Heart left ventricle (tissue), 13 donors: ENCODE measurements around the gene TRIM32.

Source experiments
- POLR2A ChIP-seq, 2 donors: fragments of 450-650 bp; IDR thresholded peaks; one replicate each; pipeline ENCODE4 v1.6.1; 2017; ENCODE audit warnings: antibody characterized with exemption in 2 of 2, mild to moderate bottlenecking in 2 of 2, moderate library complexity in 2 of 2
- TF ChIP-seq, protein P1 (sequence below), 12 donors: fragments of 200-600 bp; sonication (generic) in 4 of 12; IDR thresholded peaks; one replicate each; pipeline versions ENCODE4 v1.5.0 to v1.8.0; 2018 to 2022; ENCODE audit warnings: antibody characterized with exemption in 12 of 12, mild to moderate bottlenecking in 5 of 12
- donor health status: ischemic (EF 13 %, LVEDD 7.1; RV severe dilation, severe dysfunction).
- donor health status: DM: no; HTN: yes; CAD: no.
- donor health status: DM: no; HTN: no; CAD: no.
- donor health status: ischemic (EF 25% LVEDD 6.9; RV normal size, moderate dysfunction).
- donor health status: ischemic (EF 25% LVEDD 5.7; RV mildly dilated, moderate dysfunction).
- donor health status: ischemic (EF 35%, LVEDD 5.7; RV mildly dilated, moderate dysfunction).
- donor health status: nonischemic (EF 11% LVEDD 7.7; RV severe dilation, severe dysfunction).
- donor health status: DM: yes; HTN: yes; CAD: no.
- donor health status: PGD.
- donor health status: ischemic (EF 29% LVEDD 5.4; RV normal size, mild dysfunction).
- donor health status: nonischemic (EF 23%, LVEDD 6.1; RV moderate dilation, normal function).

DNA sequence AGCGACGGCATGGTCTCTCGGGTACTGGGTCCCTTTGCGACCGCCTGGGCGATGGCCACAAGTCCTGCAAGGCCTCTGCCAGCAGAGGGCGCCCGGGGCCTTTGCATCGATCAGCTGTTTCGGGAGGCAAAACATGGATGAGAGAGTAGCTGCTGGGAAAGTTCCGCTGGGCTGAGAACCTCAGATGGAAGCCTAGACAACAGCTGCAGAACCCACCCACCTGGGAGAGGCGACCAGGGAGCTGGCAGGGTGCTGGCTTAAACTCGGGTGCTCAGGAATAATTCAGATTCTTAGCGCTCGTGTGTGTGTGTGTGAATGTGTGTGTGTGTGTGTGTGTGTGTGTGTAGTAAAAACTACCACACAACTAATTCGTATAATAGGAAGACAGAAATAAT, 50.0 kb downstream of the TRIM32 start:
- TF ChIP-seq, protein P1, sequence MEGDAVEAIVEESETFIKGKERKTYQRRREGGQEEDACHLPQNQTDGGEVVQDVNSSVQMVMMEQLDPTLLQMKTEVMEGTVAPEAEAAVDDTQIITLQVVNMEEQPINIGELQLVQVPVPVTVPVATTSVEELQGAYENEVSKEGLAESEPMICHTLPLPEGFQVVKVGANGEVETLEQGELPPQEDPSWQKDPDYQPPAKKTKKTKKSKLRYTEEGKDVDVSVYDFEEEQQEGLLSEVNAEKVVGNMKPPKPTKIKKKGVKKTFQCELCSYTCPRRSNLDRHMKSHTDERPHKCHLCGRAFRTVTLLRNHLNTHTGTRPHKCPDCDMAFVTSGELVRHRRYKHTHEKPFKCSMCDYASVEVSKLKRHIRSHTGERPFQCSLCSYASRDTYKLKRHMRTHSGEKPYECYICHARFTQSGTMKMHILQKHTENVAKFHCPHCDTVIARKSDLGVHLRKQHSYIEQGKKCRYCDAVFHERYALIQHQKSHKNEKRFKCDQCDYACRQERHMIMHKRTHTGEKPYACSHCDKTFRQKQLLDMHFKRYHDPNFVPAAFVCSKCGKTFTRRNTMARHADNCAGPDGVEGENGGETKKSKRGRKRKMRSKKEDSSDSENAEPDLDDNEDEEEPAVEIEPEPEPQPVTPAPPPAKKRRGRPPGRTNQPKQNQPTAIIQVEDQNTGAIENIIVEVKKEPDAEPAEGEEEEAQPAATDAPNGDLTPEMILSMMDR (IDR thresholded peaks at IDR 0.05) = peak; percentile 64 to 87 (median 79)
- no peak for TF ChIP-seq POLR2A (IDR thresholded peaks at IDR 0.05)
